CD4-positive, alpha-beta T cell treated with Interleukin-21 for 1 hour (primary cell): ENCODE data around the gene PTH2.
"Not testable (repeated sequence)": the region's sequence is repeated elsewhere in the genome, so short reads cannot be mapped to it uniquely, and the experiment has no call there.

ENCODE experiments used
- DNase-seq: peaks from one replicate; pipeline ENCODE4 v3.0.0-alpha.2; 2020

PTH2 gene

DNA sequence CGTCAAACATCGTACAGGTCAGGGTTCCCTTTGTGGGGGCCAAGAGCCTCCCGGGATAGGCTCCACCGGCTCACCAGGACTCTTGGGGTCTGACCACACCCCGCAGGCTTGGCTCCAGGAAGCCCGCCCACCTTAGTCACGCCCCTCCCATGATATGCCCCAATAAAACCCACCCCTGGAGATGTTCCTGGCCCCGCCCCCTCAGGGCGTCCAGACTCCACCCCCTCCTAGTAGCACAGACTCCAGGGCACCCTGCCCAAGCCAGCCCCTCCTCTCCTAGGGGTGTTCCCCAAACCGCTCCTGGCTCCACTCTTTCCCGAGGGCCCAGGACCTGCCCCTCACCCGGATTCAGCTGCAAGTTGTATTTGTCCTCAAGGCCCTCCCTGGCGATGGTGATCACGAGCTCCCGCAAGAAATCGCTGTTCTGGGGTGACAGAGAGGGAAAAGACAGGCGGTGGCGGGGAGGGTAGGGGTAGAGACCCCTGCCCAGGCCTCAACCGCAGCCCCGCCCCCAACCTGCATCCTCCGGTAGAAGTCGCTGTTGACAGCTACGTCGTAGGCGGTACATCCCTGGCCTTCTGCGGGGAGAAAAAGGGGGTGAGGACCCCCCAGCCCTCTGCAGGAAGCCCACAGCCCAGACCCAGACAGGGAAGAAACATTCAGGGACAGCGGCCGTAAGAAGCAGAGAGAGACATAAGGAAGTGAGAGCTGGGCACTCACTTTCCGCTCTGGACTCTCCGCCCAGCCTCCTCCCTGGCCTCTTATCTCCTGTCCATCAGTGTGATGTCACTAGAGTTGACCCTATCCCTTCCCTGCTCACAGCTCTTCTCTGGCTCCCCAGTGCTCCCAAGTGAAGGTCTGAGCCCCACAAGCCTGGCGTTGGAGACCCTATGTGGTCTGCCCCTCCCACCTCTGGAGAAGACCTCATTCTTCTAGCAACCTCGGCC is 24.5 kb upstream of the PTH2 start:
- DNase-seq, result no peak

GRCh38 chr19:49445997-49446396 is 22.8 kb upstream of the PTH2 start:
- DNase-seq, result no peak

- not testable (repeated sequence) for DNase-seq
Measured at GRCh38 chr19:49444100-49444700, 21.0 kb upstream of the PTH2 start.

DNA sequence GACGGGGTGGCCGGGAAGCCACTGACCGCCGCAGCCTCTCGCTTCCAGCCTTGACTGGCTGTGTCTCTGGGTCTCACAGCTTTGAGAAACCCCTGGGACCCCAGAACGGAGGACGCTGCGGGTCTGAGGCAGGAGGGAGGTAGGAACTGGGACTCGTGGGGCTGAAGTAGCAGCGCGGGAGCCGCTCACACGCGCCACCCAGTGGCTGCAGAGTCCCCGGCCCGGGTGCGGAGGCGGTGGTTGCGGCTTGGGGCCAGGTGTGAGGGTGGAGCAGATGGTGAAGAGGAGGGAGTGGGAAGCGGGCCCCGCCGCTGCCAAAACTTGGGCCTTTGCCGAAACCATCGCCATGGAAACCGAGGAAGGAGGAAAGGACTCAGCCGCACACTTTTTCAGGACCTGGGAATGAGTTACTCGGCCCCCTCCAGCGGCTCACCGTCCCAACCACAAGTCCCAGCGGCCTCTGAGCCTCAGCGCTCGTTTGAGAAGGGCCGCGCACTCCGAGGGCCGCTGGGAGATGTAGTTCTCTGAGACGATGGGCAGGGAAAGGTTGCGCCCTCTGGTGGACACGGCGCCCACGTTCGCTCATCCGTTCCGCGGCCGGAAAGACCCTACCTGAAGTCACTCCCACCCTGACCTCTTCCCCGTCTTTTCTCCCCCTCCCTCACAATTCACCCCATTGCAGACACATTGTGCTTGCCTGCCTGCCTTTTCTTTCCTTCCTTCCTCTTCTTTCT is 20.3 kb upstream of the PTH2 start:
- peak; percentile 93 for DNase-seq

DNA sequence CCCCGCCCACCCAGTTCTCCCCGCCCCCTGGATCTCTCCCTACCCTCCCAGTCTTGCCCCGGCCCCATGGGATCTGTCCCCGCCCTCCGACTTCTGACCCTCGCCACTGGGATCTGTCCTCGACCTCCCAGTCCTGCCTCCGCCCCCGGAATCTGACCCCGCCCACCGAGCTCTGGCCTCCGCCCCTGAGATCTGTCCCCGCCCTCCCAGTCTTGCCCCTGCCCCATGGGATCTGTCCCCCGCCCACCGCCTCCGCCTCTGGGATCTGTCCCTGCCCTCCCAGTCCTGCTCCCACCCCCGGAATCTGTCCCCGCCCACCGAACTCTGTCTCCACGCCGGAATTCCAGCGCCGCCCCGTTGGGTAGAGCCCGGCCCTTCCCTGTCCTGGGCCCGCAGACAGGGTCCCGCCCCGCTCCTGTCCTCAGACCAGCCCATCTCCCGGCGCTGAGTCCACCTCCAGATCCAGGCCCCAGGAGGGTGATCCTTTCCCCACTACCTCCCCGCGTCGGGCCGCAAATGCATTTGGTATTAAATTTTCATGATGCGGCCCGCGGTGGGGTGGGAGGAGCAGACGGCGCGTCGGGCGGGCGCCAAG is 19.6 kb upstream of the PTH2 start:
- DNase-seq, result peak; percentile 59

DNA sequence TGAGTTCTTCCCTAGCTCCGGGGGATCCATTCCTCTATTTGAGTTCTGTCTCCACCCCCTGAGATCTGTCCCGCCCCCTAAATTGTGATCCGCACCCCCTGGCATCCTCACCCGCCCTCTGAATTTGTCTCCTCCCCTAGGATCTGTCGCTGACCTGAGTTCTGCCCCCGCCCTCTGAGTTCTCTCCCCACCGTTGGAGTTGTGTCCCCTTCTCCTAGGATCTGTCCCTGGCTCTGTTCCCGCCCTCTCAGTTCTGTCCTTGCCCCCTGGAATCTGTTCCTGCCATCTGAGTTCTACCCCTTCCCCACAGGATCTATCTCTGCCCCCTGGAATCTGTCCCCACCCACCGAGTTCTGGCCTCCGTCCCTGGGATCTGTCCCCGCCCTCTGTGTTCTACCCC is 19.1 kb upstream of the PTH2 start:
- no peak for DNase-seq

DNA sequence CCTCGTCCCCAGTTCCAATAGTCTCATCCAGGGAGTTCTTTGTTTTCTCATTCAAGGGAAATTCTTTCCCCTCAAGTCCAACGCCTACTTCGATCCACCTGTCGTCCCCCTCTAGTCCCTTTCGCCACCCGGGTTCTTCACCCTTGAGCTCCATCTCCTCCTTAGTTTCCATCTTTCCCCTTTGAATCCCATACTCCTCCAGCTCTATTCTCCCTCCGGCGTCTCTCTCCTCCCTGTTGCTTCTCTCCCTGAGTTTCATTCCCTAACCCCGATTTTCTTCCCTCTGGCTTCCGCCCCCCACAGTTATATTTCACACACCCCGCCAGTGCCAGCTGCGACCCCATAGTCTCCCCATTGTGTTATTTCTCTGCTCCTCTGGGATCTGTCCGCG is 18.7 kb upstream of the PTH2 start:
- DNase-seq, result no peak

DNA sequence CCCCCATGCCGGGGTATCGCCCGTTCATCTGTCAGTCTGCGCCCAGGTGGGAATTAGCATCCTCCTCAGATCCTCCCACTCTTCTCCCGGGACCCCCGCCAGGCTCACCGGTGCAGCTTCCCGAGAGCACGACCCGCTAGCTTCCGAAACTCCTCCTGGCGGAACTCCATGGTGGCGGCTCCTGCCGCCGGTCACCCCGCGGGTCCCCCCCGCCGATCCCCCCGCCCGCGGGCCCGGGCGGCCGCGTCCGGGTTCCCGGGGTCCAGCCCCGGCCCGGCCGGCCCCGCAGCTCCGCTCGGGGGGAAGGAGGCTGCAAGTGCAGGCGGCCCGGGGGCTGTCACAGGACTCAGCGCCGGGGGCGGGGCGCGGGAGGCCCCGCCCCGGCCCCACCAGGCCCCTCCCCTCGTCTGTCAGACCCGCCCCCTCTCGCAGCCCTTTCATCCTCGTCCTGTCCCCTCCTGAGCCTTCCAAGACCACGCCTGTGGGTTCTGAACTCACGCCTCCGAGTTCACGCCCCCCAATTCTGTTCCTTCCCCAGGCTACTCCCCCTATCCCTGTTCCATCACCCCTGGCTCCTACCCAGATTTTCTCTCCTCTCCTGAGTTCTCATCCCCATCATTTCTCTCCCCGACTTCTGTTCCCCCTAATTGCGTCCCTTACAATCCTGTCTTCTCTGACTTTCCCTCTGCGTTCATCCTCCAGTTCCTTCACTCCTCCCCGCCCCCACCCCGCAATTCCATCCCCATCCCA is 18.1 kb upstream of the PTH2 start, which contains the start of gene SLC17A7:
Gene SLC17A7 (minus strand): TSS at position 318 of the 750 bp plus-strand sequence. CDS start 148 bp downstream, at position 170.
- peak; percentile 53 for DNase-seq

GRCh38 chr19:49440439-49441209 is 17.4 kb upstream of the PTH2 start:
- no peak for DNase-seq

- DNase-seq, result no peak
Measured at GRCh38 chr19:49439836-49440235, 16.6 kb upstream of the PTH2 start.

- no peak for DNase-seq
Measured at GRCh38 chr19:49438261-49438660, 15.0 kb upstream of the PTH2 start.

GRCh38 chr19:49437231-49437630 is 14.0 kb upstream of the PTH2 start:
- no peak for DNase-seq

DNA sequence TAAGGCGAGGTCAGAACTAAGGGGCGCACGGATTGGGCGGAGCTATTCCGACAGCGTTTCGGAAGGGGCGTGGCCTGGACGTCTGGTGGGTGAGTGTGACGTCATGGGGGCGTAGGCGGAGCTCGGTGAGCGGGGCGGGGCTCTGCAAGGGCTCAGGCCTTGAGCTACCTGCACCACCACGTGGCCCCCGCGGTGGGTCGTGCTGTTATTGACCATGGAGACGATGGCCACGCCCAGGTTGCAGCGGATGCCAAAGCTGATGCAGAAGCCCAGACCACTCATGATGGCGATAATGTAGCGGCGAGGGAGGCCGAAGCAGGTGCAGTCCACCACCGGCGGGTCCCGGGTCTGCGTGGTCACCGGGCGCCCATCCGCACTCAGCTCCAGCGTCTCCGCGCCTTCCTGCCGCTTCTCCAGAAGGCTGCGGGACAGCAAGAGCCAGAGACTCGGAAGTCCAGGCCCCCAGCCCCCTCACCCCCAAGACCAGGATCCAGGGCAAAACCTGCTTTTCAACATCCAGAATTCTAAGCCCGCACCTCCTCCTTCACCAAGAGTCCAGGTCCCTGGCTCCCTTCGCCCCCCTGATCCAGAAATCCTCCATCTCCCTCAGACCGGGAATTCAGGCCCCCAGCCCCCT is 13.3 kb upstream of the PTH2 start:
- DNase-seq, result peak; percentile 63

DNA sequence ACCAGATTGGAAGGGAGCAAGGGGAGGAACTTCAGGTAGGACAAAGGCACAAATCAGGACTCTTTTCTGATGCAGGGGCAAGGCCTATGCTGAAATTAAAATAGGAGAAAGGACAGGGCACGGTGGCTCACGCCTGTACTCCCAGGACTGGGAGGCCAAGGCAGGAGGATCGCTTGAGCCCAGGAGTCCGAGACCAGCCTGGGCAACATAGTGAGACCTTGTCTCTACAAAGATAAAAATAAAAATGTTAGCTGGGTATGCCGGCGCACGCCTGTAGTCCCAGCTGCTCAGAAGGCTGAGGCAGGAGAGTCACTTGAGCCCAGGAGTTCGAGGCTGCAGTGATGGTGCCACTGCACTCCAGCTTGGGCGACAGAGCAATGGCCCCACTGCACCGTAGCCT is 12.4 kb upstream of the PTH2 start:
- DNase-seq, result no peak

DNA sequence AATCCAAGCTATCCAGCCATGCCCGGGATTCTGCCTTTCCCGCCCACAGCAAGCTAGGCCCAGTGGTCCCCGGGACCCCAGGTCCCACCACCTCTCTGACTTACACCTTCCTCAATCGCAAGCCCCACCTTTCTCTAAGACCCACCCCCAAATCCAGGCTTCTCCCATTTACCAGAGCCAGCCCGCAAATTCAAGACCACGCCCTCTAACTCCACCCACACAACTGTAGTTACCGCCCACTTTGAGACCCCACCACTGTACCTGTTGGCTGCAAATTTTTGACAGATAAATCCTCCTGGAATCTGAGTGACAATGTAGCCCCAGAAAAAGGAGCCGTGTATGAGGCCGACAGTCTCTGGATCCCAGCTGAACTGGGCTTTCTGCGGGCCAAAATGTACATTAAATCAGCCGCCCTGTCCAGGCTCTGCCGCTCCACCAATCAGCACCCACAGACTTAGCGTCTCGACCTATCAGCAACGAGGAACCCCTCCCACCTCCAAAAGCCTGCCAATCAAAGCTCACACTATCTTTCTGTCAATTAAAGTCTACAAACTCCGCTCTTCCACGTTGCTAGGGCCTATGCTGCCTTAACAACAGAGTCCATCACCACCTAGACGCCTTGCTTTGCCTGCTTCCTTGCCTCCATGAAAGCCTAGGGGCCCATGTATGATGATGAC is 11.8 kb upstream of the PTH2 start:
- no peak for DNase-seq

DNA sequence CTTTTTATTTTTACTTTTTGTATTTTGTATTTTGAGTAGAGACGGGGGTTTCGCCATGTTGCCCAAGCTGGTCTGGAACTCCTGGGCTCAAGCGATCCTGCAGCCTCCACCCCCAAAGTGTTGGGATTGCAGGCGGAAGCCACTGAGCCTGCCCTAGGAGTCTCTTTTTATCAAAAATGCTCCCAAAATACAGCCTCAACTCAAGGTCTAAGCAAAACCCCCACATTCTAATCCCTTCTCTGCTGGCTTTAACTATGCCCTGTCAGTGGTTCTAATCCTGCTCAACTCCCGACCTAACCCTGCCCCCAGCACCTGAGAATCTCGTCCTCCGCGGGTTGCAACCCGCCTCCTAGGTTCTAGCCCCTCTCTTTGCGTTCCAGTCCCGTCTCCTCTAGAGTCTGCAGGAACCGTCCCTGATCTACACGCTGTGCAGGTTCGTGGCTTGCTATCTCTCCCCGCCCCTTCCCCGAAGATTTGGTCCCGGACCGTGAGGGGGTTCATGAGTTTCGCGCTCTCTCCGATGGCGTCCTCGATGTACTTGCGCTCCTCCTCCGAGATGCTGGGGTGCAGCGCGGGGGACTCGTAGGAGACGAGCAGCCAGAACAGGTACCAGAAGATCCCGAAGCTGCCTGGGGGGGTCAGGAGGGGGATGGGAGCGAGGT is 10.1 kb upstream of the PTH2 start:
- no peak for DNase-seq

DNA sequence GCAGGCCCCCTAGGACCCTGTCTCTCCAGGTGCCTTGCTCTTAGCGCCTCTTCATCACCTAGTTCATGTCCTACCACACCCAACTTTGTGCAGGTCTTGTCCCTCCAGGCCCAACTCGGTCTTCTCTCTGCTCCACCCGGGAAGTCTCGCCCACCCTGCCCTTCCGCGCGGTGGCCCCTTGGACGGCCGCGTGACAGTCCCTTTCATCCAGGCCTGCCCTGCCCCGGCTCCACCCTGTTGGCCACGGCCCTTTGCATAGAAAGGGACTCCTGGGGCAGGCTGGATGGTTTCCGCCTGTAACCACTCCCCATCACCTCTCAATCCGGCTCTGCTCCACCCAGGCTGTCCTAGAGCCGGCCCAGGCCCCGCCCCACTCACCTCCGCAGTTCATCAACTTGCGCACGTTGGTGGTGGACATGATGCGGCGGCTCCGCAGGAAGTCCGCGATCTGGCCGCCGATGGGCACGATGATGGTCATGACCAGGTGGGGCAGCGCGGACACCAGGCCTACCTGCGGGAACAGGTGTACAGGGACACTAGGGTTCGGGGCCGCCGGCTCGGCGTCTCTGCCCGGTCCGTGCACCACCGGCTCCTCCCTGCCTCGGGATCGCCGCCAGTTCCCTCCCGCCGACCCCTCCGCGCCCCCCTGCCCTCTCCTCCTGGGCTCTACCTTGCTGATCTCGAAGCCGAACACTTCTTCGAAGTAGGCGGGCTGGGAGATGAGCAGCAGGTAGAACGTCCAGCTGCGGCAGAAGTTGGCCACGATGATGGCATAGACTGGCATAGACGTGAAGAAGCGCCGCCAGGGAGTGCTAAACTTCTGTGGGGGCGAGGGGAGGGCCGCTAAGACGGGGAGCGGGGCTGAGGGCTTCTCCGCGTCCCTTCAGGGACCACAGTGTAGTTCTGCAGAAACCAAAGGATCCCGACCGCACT is 9.2 kb upstream of the PTH2 start:
- DNase-seq, result peak; percentile 43

GRCh38 chr19:49431330-49431749 is 8.1 kb upstream of the PTH2 start:
- DNase-seq, result peak; percentile 38
